Stimulated activated CD8-positive, alpha-beta memory T cell treated with anti-CD3 and anti-CD28 coated beads, Interleukin-7, amount 100 ng/mL, for 24 hours (primary cell): ENCODE results near the gene CHST12.

ENCODE experiments used
- DNase-seq: peaks from one replicate; pipeline ENCODE4 v3.0.0-alpha.2; 2020; ENCODE audit warnings: low read depth

CHST12 gene

DNA sequence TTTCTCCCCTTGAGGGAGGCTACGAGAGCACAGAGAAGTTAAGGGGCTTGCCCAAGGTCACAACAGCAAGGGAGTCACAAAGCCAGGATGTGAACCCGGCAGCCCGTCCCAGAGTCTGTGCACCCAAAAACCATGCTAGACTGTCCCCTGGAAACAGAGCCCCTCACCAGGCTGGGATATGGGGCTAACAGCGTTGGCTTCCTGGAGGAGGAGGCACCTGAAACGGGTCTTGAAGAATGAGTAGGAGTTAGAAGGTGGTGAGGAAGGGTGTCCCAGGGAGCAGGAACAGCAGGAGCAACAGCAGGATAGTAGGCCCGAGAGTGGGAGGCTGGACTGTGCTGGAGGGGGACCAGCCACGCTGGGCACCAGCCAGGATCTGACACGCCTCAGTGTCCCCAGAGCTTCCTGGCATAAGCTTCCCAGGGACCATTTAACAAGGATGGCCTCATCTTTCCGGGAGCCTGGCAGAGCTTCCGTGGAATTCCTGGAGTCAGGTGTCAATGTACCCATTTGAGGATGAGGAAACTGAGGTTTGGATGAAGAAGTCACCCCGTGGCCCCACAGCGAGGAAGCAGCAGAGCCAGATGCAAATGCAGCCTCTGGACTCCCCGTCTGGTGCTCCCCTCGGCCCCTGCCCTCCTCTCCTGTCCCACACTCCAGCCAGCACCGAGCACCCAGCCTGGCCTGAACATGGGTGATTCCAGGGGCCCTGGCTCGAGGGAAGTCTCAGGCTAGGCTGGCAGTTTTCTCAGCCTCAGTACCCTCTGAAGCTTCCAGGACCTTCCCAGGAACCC lies 76.1 kb downstream of the CHST12 start:
- DNase-seq: no peak

DNA sequence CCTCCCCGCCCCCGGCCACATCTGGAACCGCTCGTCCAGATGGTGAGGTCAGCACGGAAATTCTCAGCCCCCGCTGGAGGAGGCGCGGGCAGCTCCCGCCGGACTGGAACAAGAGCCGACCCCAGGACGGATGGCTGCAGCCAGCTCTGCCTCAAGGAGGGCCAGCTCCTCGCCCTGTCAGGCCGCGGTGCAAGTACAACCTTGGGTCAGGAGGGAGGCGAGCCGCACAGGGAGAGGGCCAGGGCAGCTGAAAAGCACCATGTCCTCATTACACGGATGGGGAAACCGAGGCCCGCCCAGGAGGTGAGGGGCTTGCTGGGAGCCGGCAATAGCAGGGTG lies 76.6 kb downstream of the CHST12 start:
- no peak for DNase-seq

DNA sequence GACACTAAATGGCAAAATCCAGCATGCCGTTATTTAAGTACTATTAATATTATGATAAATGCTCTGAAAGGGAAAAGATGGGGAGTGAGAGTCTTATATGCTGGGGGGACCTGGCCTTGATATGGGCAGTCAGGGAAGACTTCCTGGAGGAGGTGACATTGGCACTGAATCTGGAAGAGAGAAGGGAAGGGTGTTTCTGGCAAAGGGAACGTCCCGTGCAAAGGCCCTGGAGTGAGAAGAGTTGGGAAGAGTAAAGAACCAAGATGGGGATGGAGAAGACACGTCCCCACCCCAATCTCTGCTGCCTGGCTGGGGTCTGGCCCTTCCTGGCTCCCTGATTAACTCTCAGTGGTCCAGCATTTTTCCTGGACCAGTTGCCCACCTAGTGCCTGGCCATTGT lies 77.8 kb downstream of the CHST12 start:
- no peak for DNase-seq

- no peak for DNase-seq
Observed at GRCh38 chr7:2482725-2483451, 79.5 kb downstream of the CHST12 start.

DNA sequence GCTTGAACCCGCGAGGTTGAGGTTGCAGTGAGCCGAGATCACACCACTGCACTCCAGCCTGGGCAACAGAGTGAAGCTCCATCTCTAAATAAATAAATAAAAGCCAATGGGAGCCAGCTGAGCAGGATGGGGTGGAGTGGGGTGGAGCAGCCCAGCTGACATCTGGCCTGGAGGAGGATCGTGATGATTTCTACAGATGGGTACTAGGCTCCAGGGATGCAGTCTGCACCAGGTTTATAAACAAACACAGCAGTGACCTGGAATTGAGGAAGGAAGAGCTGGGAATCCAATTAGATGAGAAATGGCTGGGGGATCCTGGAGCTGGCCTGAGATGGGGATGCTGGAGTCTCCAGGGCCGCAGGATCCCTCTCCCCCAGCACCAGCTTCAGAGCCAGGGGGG lies 80.1 kb downstream of the CHST12 start:
- no peak for DNase-seq

GRCh38 chr7:2484868-2485267 lies 81.5 kb downstream of the CHST12 start:
- DNase-seq: no peak

DNA sequence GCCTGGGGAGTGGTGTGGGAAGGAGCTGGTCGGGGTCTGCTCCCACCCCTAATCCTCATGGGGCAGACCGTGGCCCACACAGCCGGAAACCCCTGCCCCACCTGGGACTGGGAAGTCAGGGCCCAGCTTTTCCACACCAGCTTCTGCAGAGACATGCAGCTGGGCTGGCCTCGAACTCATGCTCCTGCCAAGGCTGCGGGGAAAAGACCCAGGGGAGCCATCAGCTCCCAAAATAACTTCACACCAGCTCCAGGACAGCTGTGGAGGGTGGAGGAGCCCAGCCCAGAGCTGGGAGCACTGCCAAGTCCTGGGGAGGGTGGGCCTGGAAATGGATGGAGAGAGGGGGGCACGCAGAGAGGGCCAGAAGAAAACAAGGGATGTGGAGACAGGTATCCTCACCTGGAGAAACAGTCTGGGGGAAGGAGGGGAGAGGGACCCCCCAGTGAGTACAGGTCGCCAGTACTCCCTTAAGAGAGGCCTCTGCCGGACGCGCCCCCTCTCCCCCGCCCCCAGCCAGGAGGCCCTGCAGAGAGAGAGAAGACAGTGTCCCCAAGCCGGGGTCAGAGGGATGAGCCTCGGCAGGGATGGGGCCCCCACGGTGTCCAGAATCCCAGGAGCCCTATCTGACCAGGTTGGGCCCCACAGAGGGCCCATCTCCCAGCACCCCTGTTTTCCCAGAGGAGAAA lies 84.3 kb downstream of the CHST12 start:
- DNase-seq: no peak

GRCh38 chr7:2488272-2488645 lies 84.8 kb downstream of the CHST12 start:
- DNase-seq: no peak

GRCh38 chr7:2488681-2489080 lies 85.3 kb downstream of the CHST12 start:
- no peak for DNase-seq

DNA sequence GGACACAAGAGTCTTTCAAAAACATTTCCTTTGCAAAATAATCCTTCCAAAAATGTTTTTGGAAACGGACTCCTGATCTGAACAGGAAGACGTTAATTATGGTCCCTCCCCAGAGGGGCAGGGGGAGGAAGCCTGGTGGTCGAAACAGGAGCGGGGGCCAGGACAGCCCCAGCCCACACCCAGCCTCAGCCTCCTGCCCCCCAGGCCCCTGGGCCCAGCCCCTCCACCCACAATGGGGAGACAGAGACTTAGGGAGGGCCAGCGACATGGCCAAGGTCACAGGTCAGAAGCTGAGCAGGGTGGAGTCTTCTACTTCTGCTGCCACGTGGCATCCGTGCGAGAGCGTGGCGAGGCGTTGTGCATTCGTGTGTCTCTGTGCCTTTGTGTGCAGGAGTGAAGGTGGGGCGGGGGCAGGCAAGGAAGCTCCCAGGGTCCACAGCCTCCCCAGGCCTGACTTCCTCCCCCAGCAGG lies 86.8 kb downstream of the CHST12 start:
- no peak for DNase-seq

DNA sequence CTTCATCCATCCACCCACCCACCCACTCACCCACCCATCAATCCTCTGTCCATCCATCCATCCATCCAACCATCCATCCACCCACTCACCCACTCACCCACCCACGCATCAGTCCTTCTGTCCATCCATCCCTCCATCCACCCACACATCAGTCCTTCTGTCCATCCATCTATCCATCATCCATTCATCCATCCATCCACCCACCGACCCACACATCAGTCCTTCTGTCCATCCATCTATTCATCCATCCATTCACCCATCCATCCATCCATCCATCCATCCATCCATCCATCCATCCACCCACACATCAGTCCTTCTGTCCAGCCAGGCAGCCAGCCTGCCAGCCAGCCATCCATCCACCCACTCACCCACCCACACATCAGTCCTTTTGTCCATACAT lies 88.6 kb downstream of the CHST12 start:
- no peak for DNase-seq

GRCh38 chr7:2493205-2494164 lies 90.1 kb downstream of the CHST12 start:
- DNase-seq: no peak

- DNase-seq: no peak
Observed at GRCh38 chr7:2494191-2495130, 91.0 kb downstream of the CHST12 start.

DNA sequence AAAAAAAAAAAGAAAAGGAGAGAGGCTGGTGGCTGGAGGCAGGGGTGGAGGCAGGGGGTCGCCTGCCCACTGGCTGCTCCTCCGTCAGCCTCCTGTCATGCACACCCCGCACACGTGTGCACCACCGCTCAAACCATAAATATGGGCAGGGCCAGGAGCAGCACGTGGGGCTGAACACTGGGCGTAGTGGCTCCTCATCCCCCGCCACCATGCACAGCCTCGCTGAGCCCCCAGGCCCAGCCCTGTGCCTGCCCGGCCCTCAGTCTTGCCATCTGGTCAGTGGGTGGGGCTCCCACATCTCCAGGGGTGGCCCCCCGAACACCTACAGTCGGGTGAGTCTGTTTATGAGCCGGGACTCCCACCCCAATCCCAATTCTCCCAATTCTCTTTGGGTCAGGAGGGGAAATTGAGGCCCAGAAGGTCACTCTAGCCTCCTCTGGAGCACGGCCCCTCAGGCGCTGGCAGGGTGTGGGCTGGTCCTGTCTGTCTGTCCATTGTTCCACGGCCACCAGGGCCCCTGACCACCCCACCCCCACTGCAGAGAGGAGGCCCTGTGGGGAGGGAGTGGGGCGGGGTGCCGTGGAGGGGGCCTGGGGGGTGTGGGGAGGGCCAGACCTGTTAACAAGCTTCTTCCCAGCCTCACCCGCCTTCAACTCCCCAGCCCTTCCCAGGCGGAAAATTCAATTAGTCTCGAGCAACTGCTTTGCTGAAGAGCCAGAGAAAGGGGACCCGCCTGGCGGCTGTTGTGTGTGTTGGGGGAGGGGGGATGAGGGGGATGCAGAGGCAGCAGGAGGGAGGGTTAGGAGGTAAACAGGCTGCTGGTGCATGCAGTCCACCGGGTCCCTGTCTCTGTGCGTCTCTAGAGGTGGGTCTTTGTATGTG lies 92.2 kb downstream of the CHST12 start:
- DNase-seq: no peak

DNA sequence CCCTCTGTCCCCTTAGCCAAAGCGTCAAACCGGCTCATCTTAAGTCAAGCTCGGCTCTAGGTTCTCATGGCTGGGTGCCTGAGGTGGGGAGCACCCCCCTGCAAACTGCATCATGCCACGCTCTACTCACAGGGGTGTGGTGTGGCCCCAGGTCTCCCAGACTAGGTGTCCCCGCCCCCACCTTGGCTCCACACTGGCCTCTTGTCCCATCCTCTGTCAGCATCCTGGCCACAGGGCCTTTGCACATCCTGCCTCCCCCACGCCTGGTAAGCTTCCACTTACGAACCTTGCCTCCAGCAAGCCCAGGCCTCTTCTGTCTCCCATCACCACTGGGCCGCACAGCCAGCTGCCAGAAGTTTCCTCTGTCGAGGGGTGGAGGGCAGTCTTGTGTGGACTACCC lies 93.0 kb downstream of the CHST12 start:
- no peak for DNase-seq

- no peak for DNase-seq
Observed at GRCh38 chr7:2497065-2497464, 93.7 kb downstream of the CHST12 start.

DNA sequence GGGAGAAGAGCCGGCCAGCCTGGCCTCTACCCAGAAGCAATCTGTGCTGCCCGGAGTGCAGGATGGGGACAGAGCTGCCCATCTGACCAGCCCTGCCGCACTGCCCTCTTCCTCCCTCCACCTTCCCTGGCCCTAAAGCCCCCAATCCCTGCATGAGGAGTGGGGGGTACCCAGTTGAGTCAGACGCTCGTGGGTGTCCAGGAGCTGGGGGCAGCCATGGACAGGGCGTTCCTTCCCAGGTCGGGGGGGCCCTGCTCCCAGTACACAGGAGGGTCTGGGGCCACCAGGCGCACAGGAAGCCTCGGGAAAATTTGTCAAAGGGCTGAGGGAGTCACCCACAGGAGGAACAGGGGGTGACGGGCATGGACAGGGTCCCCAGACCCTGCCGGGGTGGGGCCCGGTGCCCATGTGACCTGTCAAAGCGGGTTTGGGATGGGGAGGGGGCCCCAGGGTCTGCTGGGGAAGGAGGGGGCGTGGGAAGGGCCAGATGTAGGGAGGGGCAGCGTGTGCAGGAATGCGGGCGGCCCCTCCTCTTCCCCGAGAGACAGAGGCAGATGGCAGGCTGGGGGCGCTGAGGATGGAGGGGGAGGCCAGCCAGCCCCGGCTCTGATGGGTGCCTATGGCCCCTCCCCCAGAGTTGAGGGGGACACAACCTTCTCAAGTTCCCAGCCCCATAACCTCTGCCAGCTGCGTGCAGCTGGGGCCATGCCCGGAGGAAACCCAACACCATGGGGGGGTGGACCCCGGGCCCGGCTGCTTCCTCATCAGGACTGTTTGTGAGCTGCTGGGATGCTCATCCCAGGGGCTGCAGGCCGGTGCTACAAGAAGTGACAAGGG lies 94.3 kb downstream of the CHST12 start:
- no peak for DNase-seq
